ENCODE results near the gene NKX2-4.

The NKX2-4 gene

GRCh38 chr20:21386111-21386510, 11.2 kb downstream of the NKX2-4 start:
- Histone ChIP-seq H3K4me2 (ENCODE audit: low read length) (no peak overlapping the region), H4K91ac (ENCODE audit: low read depth, low read length) (no peak overlapping the region), H4K12ac (ENCODE audit: low read depth, low read length) (no peak overlapping the region), H3K27me3 (ENCODE audit: insufficient read depth, low read length) (peaks cover 1% of the 10 kb centered on the region), H3K4me3 (ENCODE audit: low read depth, low read length) (no peak overlapping the region), H2AFZ (ENCODE audit: insufficient read depth, low read length, poor library complexity) (no peak overlapping the region), H3K9ac (ENCODE audit: low read length) (no peak overlapping the region), H3K4ac (ENCODE audit: low read depth, low read length) (no peak overlapping the region), H3K14ac (ENCODE audit: low read length) (no peak overlapping the region), H3K79me1 (ENCODE audit: low read length) (no peaks in the 10 kb centered on the region), H3K23ac (ENCODE audit: low read length) (no peak overlapping the region), H3K9me3 (ENCODE audit: insufficient read depth, low read depth, low read length) (no peaks in the 10 kb centered on the region), H3K4me1 (ENCODE audit: control insufficient read depth in 1 of 2, insufficient read depth in 2 of 2, low read length in 2 of 2) (no peaks in the 10 kb centered on the region), H2BK120ac (ENCODE audit: insufficient read depth, low read length, poor library complexity) (no peak overlapping the region), H3K27ac (ENCODE audit: low read depth, low read length) (no peak overlapping the region), H3K79me2 (ENCODE audit: control insufficient read depth, insufficient read depth, low read length, poor library complexity) (no peaks in the 10 kb centered on the region), H4K8ac (ENCODE audit: low read depth, low read length) (no peak overlapping the region), H3K18ac (ENCODE audit: low read length) (no peak overlapping the region), H2BK5ac (ENCODE audit: low read depth, low read length, poor library complexity) (no peak overlapping the region), H3K36me3 (ENCODE audit: control insufficient read depth in 1 of 2, insufficient read depth in 2 of 2, low read length in 2 of 2) (peaks cover 4 to 6% of the 10 kb centered on the region in 2 experiments), H2AK5ac (ENCODE audit: low read length) (no peak overlapping the region), H2BK12ac (ENCODE audit: low read length) (no peak overlapping the region)
- no CpG with 5 or more reads among the region's 5 CpGs for WGBS (ENCODE audit: extremely low coverage, insufficient coverage, insufficient read length)
- no peak for DNase-seq

- Histone ChIP-seq H3K23ac (ENCODE audit: low read length) (no peak overlapping the region), H2BK120ac (ENCODE audit: insufficient read depth, low read length, poor library complexity) (no peak overlapping the region)
Measured at GRCh38 chr20:21384308-21384892, 12.9 kb downstream of the NKX2-4 start.

GRCh38 chr20:21381619-21382018, 15.7 kb downstream of the NKX2-4 start:
- no peak overlapping the region for H2BK120ac ChIP-seq (ENCODE audit: insufficient read depth, low read length, poor library complexity)
- DNase-seq = no peak
- no peaks in the 10 kb centered on the region for H3K9me3 ChIP-seq (ENCODE audit: insufficient read depth, low read depth, low read length)
- no peak overlapping the region for H3K18ac ChIP-seq (ENCODE audit: low read length)
- no peak overlapping the region for H2AK5ac ChIP-seq (ENCODE audit: low read length)
- H4K12ac ChIP-seq (ENCODE audit: low read depth, low read length) = no peak overlapping the region
- H3K4me2 ChIP-seq (ENCODE audit: low read length) = no peak overlapping the region
- no peak overlapping the region for H3K23ac ChIP-seq (ENCODE audit: low read length)
- H2AFZ ChIP-seq (ENCODE audit: insufficient read depth, low read length, poor library complexity) = no peak overlapping the region
- H2BK5ac ChIP-seq (ENCODE audit: low read depth, low read length, poor library complexity) = no peak overlapping the region
- no peaks in the 10 kb centered on the region for H3K79me1 ChIP-seq (ENCODE audit: low read length)
- H3K4me3 ChIP-seq (ENCODE audit: low read depth, low read length) = no peak overlapping the region
- peaks cover 3% of the 10 kb centered on the region in 2 experiments for H3K4me1 ChIP-seq (ENCODE audit: control insufficient read depth in 1 of 2, insufficient read depth in 2 of 2, low read length in 2 of 2)
- no peak overlapping the region for H4K8ac ChIP-seq (ENCODE audit: low read depth, low read length)
- no peaks in the 10 kb centered on the region for H3K79me2 ChIP-seq (ENCODE audit: control insufficient read depth, insufficient read depth, low read length, poor library complexity)
- H3K14ac ChIP-seq (ENCODE audit: low read length) = no peak overlapping the region
- no peak overlapping the region for H3K9ac ChIP-seq (ENCODE audit: low read length)
- H4K91ac ChIP-seq (ENCODE audit: low read depth, low read length) = no peak overlapping the region
- WGBS (ENCODE audit: extremely low coverage, insufficient coverage, insufficient read length) = no CpG with 5 or more reads among the region's 1 CpG
- H3K4ac ChIP-seq (ENCODE audit: low read depth, low read length) = no peak overlapping the region
- no peak overlapping the region for H2BK12ac ChIP-seq (ENCODE audit: low read length)
- H3K27ac ChIP-seq (ENCODE audit: low read depth, low read length) = no peak overlapping the region
- H3K27me3 ChIP-seq (ENCODE audit: insufficient read depth, low read length) = no peaks in the 10 kb centered on the region
- peaks cover 5 to 7% of the 10 kb centered on the region in 2 experiments for H3K36me3 ChIP-seq (ENCODE audit: control insufficient read depth in 1 of 2, insufficient read depth in 2 of 2, low read length in 2 of 2)

More at GRCh38 chr20:21384308-21384892, 12.9 kb downstream of the NKX2-4 start:
- Histone ChIP-seq H3K79me2 (ENCODE audit: control insufficient read depth, insufficient read depth, low read length, poor library complexity) (no peaks in the 10 kb centered on the region), H3K9me3 (ENCODE audit: insufficient read depth, low read depth, low read length) (no peaks in the 10 kb centered on the region), H3K14ac (ENCODE audit: low read length) (no peak overlapping the region), H4K12ac (ENCODE audit: low read depth, low read length) (no peak overlapping the region), H3K9ac (ENCODE audit: low read length) (no peak overlapping the region), H2BK12ac (ENCODE audit: low read length) (no peak overlapping the region), H2AFZ (ENCODE audit: insufficient read depth, low read length, poor library complexity) (no peak overlapping the region), H3K27me3 (ENCODE audit: insufficient read depth, low read length) (no peaks in the 10 kb centered on the region), H3K36me3 (ENCODE audit: control insufficient read depth in 1 of 2, insufficient read depth in 2 of 2, low read length in 2 of 2) (peaks cover 7 to 9% of the 10 kb centered on the region in 2 experiments), H4K8ac (ENCODE audit: low read depth, low read length) (no peak overlapping the region), H3K27ac (ENCODE audit: low read depth, low read length) (no peak overlapping the region), H3K4me3 (ENCODE audit: low read depth, low read length) (no peak overlapping the region), H3K4me2 (ENCODE audit: low read length) (no peak overlapping the region), H2BK5ac (ENCODE audit: low read depth, low read length, poor library complexity) (no peak overlapping the region), H3K79me1 (ENCODE audit: low read length) (no peaks in the 10 kb centered on the region), H3K4me1 (ENCODE audit: control insufficient read depth in 1 of 2, insufficient read depth in 2 of 2, low read length in 2 of 2) (no peaks in the 10 kb centered on the region), H3K4ac (ENCODE audit: low read depth, low read length) (no peak overlapping the region), H4K91ac (ENCODE audit: low read depth, low read length) (no peak overlapping the region), H2AK5ac (ENCODE audit: low read length) (no peak overlapping the region), H3K18ac (ENCODE audit: low read length) (no peak overlapping the region)
- DNase-seq = no peak
- no CpG with 5 or more reads among the region's 5 CpGs for WGBS (ENCODE audit: extremely low coverage, insufficient coverage, insufficient read length)

- no peaks in the 10 kb centered on the region for H3K79me2 ChIP-seq (ENCODE audit: control insufficient read depth, insufficient read depth, low read length, poor library complexity)
- H3K79me1 ChIP-seq (ENCODE audit: low read length) = no peaks in the 10 kb centered on the region
- WGBS (ENCODE audit: extremely low coverage, insufficient coverage, insufficient read length) = no CpG with 5 or more reads among the region's 2 CpGs
- H3K9ac ChIP-seq (ENCODE audit: low read length) = no peak overlapping the region
- no peak overlapping the region for H4K8ac ChIP-seq (ENCODE audit: low read depth, low read length)
- no peak overlapping the region for H3K23ac ChIP-seq (ENCODE audit: low read length)
- H2AFZ ChIP-seq (ENCODE audit: insufficient read depth, low read length, poor library complexity) = no peak overlapping the region
- H2AK5ac ChIP-seq (ENCODE audit: low read length) = no peak overlapping the region
- no peak overlapping the region for H3K4ac ChIP-seq (ENCODE audit: low read depth, low read length)
- no peak overlapping the region for H2BK120ac ChIP-seq (ENCODE audit: insufficient read depth, low read length, poor library complexity)
- H3K14ac ChIP-seq (ENCODE audit: low read length) = no peak overlapping the region
- no peak for DNase-seq
- peaks cover 5 to 7% of the 10 kb centered on the region in 2 experiments for H3K36me3 ChIP-seq (ENCODE audit: control insufficient read depth in 1 of 2, insufficient read depth in 2 of 2, low read length in 2 of 2)
- H3K27me3 ChIP-seq (ENCODE audit: insufficient read depth, low read length) = no peaks in the 10 kb centered on the region
- no peak overlapping the region for H3K27ac ChIP-seq (ENCODE audit: low read depth, low read length)
- H3K4me2 ChIP-seq (ENCODE audit: low read length) = no peak overlapping the region
- no peak overlapping the region for H2BK5ac ChIP-seq (ENCODE audit: low read depth, low read length, poor library complexity)
- H3K18ac ChIP-seq (ENCODE audit: low read length) = peak overlapping the region; percentile 84
- no peak overlapping the region for H4K12ac ChIP-seq (ENCODE audit: low read depth, low read length)
- H3K4me3 ChIP-seq (ENCODE audit: low read depth, low read length) = no peak overlapping the region
- peaks cover 3% of the 10 kb centered on the region in 2 experiments for H3K4me1 ChIP-seq (ENCODE audit: control insufficient read depth in 1 of 2, insufficient read depth in 2 of 2, low read length in 2 of 2)
- H4K91ac ChIP-seq (ENCODE audit: low read depth, low read length) = no peak overlapping the region
- no peak overlapping the region for H2BK12ac ChIP-seq (ENCODE audit: low read length)
- H3K9me3 ChIP-seq (ENCODE audit: insufficient read depth, low read depth, low read length) = no peaks in the 10 kb centered on the region
Measured at GRCh38 chr20:21380711-21381110, 16.6 kb downstream of the NKX2-4 start.
